ENCODE data around the gene ETFDH.
"Not testable (repeated sequence)": the region's sequence is repeated elsewhere in the genome, so short reads cannot be mapped to it uniquely, and the experiment has no call there.

The ETFDH gene

GRCh38 chr4:158671915-158672806, at the start of gene ETFDH:
TSS of gene ETFDH (plus strand) at chr4:158672296. CDS start at chr4:158672457, 161 bp downstream.
- peak; percentile 94 to 97 for DNase-seq (ENCODE audit: low read depth in 1 of 2, low spot score in 1 of 2)

GRCh38 chr4:158624889-158625478, 47.1 kb upstream of the ETFDH start:
- DNase-seq (ENCODE audit: low read depth in 1 of 2, low spot score in 1 of 2) = no peak

DNA sequence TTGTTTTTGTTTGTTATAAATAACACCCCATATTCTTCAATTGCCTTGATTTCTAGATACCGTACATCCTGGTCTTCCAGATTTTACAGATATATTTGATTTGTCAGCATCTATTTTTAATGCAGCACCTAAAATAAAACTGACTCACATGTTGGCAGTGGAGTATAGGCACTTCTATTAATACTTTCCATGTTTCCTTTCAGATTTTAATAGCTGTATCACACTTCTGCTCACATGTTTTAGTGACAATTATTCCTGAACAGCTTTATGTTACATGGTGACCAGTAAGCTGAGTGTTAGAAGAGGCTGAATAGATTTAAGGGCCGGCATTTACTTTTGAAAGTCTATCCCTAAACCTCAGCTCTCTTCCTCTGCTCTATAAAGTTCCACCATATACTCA, 46.6 kb upstream of the ETFDH start:
- no peak for DNase-seq (ENCODE audit: low read depth in 1 of 2, low spot score in 1 of 2)

DNA sequence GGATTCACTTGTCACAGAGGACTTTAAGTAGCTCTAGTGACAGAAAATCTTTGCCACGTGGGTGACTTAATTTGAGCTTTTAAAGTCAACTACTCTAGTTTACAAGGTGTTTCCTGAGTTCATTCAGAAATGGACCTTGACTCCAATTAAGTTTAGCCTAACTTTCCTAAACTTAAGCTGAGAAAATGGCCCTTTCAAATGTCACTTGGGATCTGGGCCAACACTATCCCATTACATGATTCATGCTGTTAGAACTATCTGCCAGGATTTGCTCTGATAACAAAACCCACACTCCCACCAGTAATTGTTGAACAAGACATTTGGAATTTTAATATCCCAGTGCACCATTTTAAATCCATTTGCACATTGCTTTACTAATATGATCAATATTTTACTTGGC, 41.2 kb upstream of the ETFDH start:
- DNase-seq (ENCODE audit: low read depth in 1 of 2, low spot score in 1 of 2) = no peak

- no peak for DNase-seq (ENCODE audit: low read depth in 1 of 2, low spot score in 1 of 2)
These were observed 35.5 kb upstream of the ETFDH start for GRCh38 chr4:158636619-158637018.

DNA sequence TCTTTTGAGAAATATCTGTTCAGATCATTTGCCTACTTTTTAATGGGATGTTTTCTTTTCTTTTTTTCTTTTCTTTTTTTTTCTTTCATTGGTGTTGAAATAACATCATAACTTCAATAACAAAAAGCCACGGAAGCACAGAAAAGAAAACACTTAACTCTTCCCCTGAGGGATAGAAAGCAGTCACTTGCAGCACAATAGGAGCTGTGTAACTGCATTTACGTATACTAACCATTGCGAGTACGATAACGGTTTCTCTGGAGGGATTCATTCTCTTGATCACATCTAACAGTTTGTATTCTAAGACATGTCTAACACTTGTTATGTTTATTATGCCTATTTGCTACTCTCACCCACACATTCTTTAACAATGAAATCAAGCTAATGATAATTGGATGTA, 27.7 kb upstream of the ETFDH start:
- DNase-seq (ENCODE audit: low read depth in 1 of 2, low spot score in 1 of 2) = no peak

- DNase-seq (ENCODE audit: low read depth in 1 of 2, low spot score in 1 of 2) = no peak
These were observed 27.3 kb upstream of the ETFDH start for GRCh38 chr4:158644760-158645159.

- no peak for DNase-seq (ENCODE audit: low read depth in 1 of 2, low spot score in 1 of 2)
These were observed 22.9 kb upstream of the ETFDH start for GRCh38 chr4:158649111-158649680.

DNA sequence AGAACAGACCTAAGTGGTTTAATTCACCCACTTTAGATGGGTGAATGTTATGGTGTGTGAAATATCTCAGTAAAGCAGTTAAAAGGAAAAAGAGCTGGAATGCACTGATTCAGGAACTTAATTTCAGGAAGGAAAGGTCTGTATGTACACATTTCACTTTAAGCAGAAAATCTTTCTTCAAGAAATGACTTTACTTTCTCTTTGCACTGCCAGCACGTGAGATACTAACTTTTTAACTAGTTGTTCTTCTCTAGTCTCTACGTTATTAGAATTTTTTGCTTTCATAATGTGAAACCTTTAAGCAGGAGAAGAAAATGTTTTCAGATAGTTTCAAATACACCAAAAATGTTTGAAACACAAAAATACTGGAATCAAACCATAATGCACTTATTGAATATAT, 19.2 kb upstream of the ETFDH start:
- DNase-seq (ENCODE audit: low read depth in 1 of 2, low spot score in 1 of 2) = no peak

- DNase-seq (ENCODE audit: low read depth in 1 of 2, low spot score in 1 of 2) = no peak
These were observed 15.7 kb upstream of the ETFDH start for GRCh38 chr4:158656439-158656838.

- no peak for DNase-seq (ENCODE audit: low read depth in 1 of 2, low spot score in 1 of 2)
These were observed 14.8 kb upstream of the ETFDH start for GRCh38 chr4:158657291-158657690.

- not testable (repeated sequence) for DNase-seq (ENCODE audit: low read depth in 1 of 2, low spot score in 1 of 2)
These were observed 8.8 kb upstream of the ETFDH start for GRCh38 chr4:158663255-158663654.

DNA sequence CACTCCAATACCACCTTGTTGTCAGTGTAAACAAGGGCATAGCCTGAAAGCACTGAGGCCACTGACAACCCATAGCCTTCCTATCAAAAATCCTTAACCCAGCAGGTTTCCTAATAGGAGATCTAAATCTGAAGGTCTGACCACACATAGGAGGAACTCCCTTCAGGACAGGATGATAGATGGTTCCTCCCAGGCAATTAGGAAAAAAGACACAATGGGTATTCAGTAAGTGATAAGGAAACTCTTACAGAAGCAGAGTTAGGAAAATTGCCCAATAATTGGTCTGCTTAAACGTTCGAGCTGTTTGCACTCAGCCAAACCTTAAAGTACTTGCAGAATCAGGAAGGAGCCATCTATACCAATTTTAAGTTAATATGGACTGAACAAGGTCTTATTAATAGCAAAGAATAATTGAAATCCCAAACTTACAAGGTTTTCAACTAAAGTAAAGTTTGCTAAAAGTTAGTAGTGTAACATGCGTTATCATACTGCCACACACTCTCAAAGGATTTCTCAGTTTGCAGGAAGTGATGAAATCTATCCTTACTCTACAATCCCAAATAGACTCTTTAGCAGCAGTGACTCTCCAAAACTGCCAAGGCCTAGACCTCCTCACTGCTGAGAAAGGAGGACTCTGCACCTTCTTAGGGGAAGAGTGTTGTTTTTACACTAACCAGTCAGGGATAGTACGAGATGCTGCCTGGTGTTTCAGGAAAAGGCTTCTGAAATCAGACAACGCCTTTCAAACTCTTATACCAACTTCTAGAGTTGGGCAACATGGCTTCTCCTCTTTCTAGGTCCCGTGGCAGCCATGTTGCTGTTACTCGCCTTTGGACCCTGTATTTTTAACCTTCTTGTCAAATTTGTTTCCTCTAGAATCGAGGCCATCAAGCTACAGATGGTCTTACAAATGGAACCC, 8.1 kb upstream of the ETFDH start:
- DNase-seq (ENCODE audit: low read depth in 1 of 2, low spot score in 1 of 2) = not testable (repeated sequence)

GRCh38 chr4:158664806-158665205, 7.3 kb upstream of the ETFDH start:
- no peak for DNase-seq (ENCODE audit: low read depth in 1 of 2, low spot score in 1 of 2)

GRCh38 chr4:158666892-158667291, 5.2 kb upstream of the ETFDH start:
- DNase-seq (ENCODE audit: low read depth in 1 of 2, low spot score in 1 of 2) = no peak

DNA sequence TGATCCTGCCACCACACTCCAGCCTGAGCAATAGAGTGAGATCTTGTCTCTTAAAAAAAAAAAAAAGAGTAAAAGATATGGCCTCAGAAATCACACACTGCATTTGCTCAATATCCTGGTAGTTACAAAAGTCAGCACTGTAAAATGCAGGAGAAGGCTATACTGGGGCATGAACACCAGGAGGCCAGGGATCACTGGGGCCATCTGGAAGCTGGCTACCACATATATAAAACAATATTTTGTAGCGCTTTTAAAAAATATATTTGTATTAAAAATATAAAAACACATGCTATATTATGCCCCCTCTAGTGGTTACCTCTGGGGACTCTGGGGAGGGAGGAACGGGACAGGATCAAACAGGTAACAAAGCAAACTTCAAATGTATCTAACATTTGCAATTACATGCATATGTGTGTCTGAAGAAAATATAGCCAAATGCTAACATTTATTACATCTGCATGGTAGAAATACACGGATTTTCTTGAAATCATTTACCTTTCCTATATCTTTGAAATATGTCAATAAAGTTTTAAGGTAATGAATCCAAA, 4.4 kb upstream of the ETFDH start:
- peak in 1 of 2 donors; percentile 3 for DNase-seq (ENCODE audit: low read depth in 1 of 2, low spot score in 1 of 2)

GRCh38 chr4:158669310-158669709, 2.8 kb upstream of the ETFDH start:
- DNase-seq (ENCODE audit: low read depth in 1 of 2, low spot score in 1 of 2) = no peak

DNA sequence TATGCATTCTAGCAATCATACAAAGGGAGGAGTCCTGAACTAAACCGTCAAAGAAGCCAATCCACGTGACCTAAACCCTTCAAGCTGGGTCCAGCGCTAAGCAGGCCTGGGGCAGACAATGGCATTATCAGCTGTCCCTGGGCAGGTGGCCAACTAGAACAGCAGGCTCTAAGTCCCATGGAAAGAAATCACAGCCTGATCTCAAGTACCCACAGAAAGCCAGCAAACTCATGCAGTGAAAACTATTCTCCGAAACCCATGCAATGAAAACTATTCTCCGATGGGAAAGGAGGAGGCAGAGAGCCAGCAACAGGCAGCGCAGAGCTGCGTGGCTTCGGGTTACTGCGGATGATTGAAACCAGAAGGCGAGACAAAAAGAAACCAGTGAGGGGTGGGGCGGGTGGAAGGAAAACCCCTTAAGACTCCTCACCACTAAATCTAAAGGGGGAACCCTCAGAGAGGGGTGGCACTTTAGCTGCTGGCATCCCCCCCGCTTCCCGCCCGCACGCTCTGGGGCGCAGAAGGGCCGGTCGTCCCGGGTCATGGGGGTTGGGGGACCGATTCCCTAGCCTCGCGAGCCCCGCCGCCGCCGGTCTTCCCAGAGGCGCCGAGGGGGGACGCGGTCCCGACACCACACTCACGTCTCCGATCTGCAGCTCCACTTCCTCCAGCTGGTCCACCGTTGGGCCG, 976 bp upstream of the ETFDH start:
- DNase-seq (ENCODE audit: low read depth in 1 of 2, low spot score in 1 of 2) = peak in 1 of 2 donors; percentile 36

GRCh38 chr4:158671665-158671914, 506 bp upstream of the ETFDH start, which contains the start of gene C4orf46:
TSS of gene C4orf46 (minus strand) at chr4:158671887. CDS start at chr4:158671801, 86 bp downstream.
- DNase-seq (ENCODE audit: low read depth in 1 of 2, low spot score in 1 of 2) = no peak

DNA sequence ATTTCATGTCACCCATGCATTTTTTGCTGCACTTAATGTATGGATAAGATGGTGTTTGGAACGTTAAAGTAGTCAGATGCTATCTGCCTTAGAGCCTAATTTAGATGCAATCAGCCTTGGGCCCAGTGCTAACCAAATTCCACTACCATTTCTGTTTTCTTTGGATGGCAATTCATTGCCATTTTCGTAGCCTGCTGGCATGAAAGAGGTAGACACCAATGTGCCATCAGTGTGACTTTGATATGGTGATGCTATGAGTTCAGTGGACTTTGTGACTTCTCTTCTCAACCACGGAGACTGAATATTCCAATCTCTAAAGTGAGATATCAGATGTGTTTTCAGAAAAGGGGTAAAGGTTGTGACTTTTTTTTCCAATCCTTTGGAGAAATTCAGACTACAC, 1.5 kb downstream of the ETFDH start:
- DNase-seq (ENCODE audit: low read depth in 1 of 2, low spot score in 1 of 2) = no peak

Data from stimulated activated CD4-positive, alpha-beta T cell treated with anti-CD3 and anti-CD28 coated beads, Interleukin-15, amount 100 ng/mL, for 1 hour (primary cell).